H9 (cell line): ENCODE data around the gene FBXL19. TPM values are rescaled to one million over a fixed set of nuclear protein-coding genes. Genes with fewer than 3 reads are reported as not detected.

Source experiments
- DNase-seq: peaks from one replicate; pipeline ENCODE4 v3.0.0-alpha.2; 2017
- H2AFZ ChIP-seq: one replicate; pipeline ENCODE4 v1.6.1; 2013; ENCODE audit warnings: mild to moderate bottlenecking, low read length, control low read depth, moderate library complexity
- H2AK5ac ChIP-seq: 2 replicates; pipeline ENCODE4 v1.6.1; 2013; ENCODE audit warnings: low read length, control low read depth, mixed read lengths; ENCODE audit not compliant: insufficient read length
- H2BK120ac ChIP-seq: one replicate; pipeline ENCODE4 v1.6.1; 2013; ENCODE audit warnings: low read depth, mild to moderate bottlenecking, low read length, control low read depth, inconsistent platforms; ENCODE audit not compliant: poor library complexity, severe bottlenecking
- H2BK12ac ChIP-seq: 2 replicates; pipeline ENCODE4 v1.6.1; 2013; ENCODE audit warnings: low read length, control low read depth, mixed read lengths, low read depth; ENCODE audit not compliant: insufficient read length
- H2BK15ac ChIP-seq: 2 replicates; pipeline ENCODE4 v1.6.1; 2013; ENCODE audit warnings: low read depth, low read length, control low read depth
- H2BK20ac ChIP-seq: one replicate; pipeline ENCODE4 v1.6.1; 2013; ENCODE audit warnings: low read depth, mild to moderate bottlenecking, low read length, control low read depth, inconsistent platforms; ENCODE audit not compliant: poor library complexity, severe bottlenecking
- H2BK5ac ChIP-seq: 2 replicates; pipeline ENCODE4 v1.6.1; 2013; ENCODE audit warnings: low read length, control low read depth, mixed read lengths; ENCODE audit not compliant: insufficient read length
- H3K14ac ChIP-seq: 2 replicates; pipeline ENCODE4 v1.6.1; 2013; ENCODE audit warnings: low read length, control low read depth; ENCODE audit not compliant: insufficient read depth
- H3K18ac ChIP-seq: 2 replicates; pipeline ENCODE4 v1.6.1; 2013; ENCODE audit warnings: low read depth, mild to moderate bottlenecking, mixed read lengths, low read length, control low read depth; ENCODE audit not compliant: insufficient read length
- H3K23ac ChIP-seq: 2 replicates; pipeline ENCODE4 v1.6.1; 2013; ENCODE audit warnings: low read length, control low read depth, mixed read lengths, low read depth; ENCODE audit not compliant: insufficient read length
- H3K23me2 ChIP-seq: 2 replicates; pipeline ENCODE4 v1.6.1; 2013; ENCODE audit warnings: low read depth, mild to moderate bottlenecking, mixed read lengths, low read length, control low read depth; ENCODE audit not compliant: insufficient read length, poor library complexity, severe bottlenecking
- H3K27ac ChIP-seq: 2 replicates; pipeline ENCODE4 v1.5.1; 2013; ENCODE audit warnings: low read length, control low read depth, mixed read lengths, low read depth; ENCODE audit not compliant: insufficient read length
- H3K27me3 ChIP-seq: 2 replicates; pipeline ENCODE4 v1.6.1; 2013; ENCODE audit warnings: low read length, control low read depth, inconsistent platforms; ENCODE audit not compliant: insufficient read depth
- H3K4ac ChIP-seq: 2 replicates; pipeline ENCODE4 v1.6.1; 2013; ENCODE audit warnings: low read depth, mild to moderate bottlenecking, control low read depth, inconsistent platforms, low read length, moderate library complexity
- H3K4me1 ChIP-seq: 2 replicates; pipeline ENCODE4 v1.6.1; 2013; ENCODE audit warnings: low read length, control low read depth, inconsistent platforms; ENCODE audit not compliant: insufficient read depth
- H3K4me2 ChIP-seq: 2 replicates; pipeline ENCODE4 v1.6.1; 2013; ENCODE audit warnings: low read length, control low read depth, mixed read lengths; ENCODE audit not compliant: insufficient read length, insufficient read depth
- H3K56ac ChIP-seq: 2 replicates; pipeline ENCODE4 v1.6.1; 2013; ENCODE audit warnings: low read depth, mild to moderate bottlenecking, mixed read lengths, low read length, control low read depth; ENCODE audit not compliant: insufficient read length
- H3K79me1 ChIP-seq: 2 replicates; pipeline ENCODE4 v1.6.1; 2013; ENCODE audit warnings: low read depth, mild to moderate bottlenecking, moderate library complexity, low read length, control low read depth, inconsistent platforms; ENCODE audit not compliant: insufficient read depth, poor library complexity, severe bottlenecking
- H3K79me2 ChIP-seq: 2 replicates; pipeline ENCODE4 v1.6.1; 2013; ENCODE audit warnings: low read length, control low read depth, inconsistent platforms; ENCODE audit not compliant: insufficient read depth
- H3K9ac ChIP-seq: 2 replicates; pipeline ENCODE4 v1.6.1; 2013; ENCODE audit warnings: low read length, control low read depth, mixed read lengths; ENCODE audit not compliant: insufficient read length; ENCODE audit errors: extremely low read depth
- H3K9me3 ChIP-seq: one replicate; pipeline ENCODE4 v1.6.1; 2013; ENCODE audit warnings: low read depth, low read length, inconsistent platforms; ENCODE audit not compliant: control insufficient read depth
- H3T11ph ChIP-seq: one replicate; pipeline ENCODE4 v1.6.1; 2013; ENCODE audit warnings: mild to moderate bottlenecking, low read length, control low read depth, inconsistent platforms
- H4K20me1 ChIP-seq: one replicate; pipeline ENCODE4 v1.6.1; 2013; ENCODE audit not compliant: control insufficient read depth, insufficient read length, insufficient read depth
- H4K5ac ChIP-seq: 2 replicates; pipeline ENCODE4 v1.6.1; 2013; ENCODE audit warnings: low read depth, mild to moderate bottlenecking, mixed read lengths, low read length, control low read depth; ENCODE audit not compliant: insufficient read length
- H4K8ac ChIP-seq: replicated peaks from 2 replicates; pipeline ENCODE4 v1.6.1; 2013; ENCODE audit warnings: low read length, control low read depth, mixed read lengths, low read depth; ENCODE audit not compliant: insufficient read length
- H4K91ac ChIP-seq: 2 replicates; pipeline ENCODE4 v1.6.1; 2013; ENCODE audit warnings: low read depth, mild to moderate bottlenecking, moderate library complexity, mixed read lengths, low read length, control low read depth; ENCODE audit not compliant: insufficient read length
- H3K27ac Mint-ChIP-seq, 3 experiments: 2 replicates in 2 of 3; 3 replicates in 1 of 3; pipeline ENCODE4 v1.8.0; 2020 to 2021; ENCODE audit warnings: mixed read lengths in 3 of 3, mild to moderate bottlenecking in 1 of 3, moderate library complexity in 1 of 3
- H3K27me3 Mint-ChIP-seq: 2 replicates; pipeline ENCODE4 v1.8.0; 2021; ENCODE audit warnings: low read depth, mild to moderate bottlenecking, moderate library complexity, mixed read lengths
- H3K36me3 Mint-ChIP-seq, 3 experiments: 2 replicates in 2 of 3; 3 replicates in 1 of 3; pipeline ENCODE4 v1.8.0; 2020 to 2021; ENCODE audit warnings: low read depth in 3 of 3, mixed read lengths in 3 of 3; ENCODE audit not compliant: insufficient read depth in 1 of 3
- H3K4me1 Mint-ChIP-seq, 2 experiments: 2 replicates each; pipeline ENCODE4 v1.8.0; 2020; ENCODE audit warnings: mixed read lengths in 2 of 2
- H3K4me3 Mint-ChIP-seq, 2 experiments: 2 replicates in 1 of 2; 3 replicates in 1 of 2; pipeline ENCODE4 v1.8.0; 2020 to 2021; ENCODE audit warnings: mild to moderate bottlenecking in 2 of 2, mixed read lengths in 2 of 2, moderate library complexity in 1 of 2
- H3K9me3 Mint-ChIP-seq, 2 experiments: 2 replicates in 1 of 2; 3 replicates in 1 of 2; pipeline ENCODE4 v1.8.0; 2020; ENCODE audit warnings: mild to moderate bottlenecking in 2 of 2, mixed read lengths in 2 of 2, moderate library complexity in 1 of 2
- CTCF ChIP-seq: fragments of 200-600 bp; sonication (generic); conservative IDR thresholded peaks from 3 replicates; pipeline ENCODE4 v1.8.0; 2021; ENCODE audit warnings: antibody characterized with exemption, mild to moderate bottlenecking
- WGBS: extraction: QIAGEN DNeasy Blood & Tissue Kit; methylation state at CpG from one replicate; pipeline ENCODE4 v1.1.7; 2013; ENCODE audit warnings: missing lambda C conversion rate, low lambda C conversion rate, mixed read lengths; ENCODE audit not compliant: insufficient read length; ENCODE audit errors: extremely low coverage; 5-methylcytosine and 5-hydroxymethylcytosine counted together
- total RNA-seq: library from RNA; stranded (reverse); gene quantifications from 2 replicates; pipeline ENCODE4 v1.2.1, GENCODE V29; 2021

Gene FBXL19
- total RNA-seq, 1 experiment from 2014 or later, result 66.8 TPM

DNA sequence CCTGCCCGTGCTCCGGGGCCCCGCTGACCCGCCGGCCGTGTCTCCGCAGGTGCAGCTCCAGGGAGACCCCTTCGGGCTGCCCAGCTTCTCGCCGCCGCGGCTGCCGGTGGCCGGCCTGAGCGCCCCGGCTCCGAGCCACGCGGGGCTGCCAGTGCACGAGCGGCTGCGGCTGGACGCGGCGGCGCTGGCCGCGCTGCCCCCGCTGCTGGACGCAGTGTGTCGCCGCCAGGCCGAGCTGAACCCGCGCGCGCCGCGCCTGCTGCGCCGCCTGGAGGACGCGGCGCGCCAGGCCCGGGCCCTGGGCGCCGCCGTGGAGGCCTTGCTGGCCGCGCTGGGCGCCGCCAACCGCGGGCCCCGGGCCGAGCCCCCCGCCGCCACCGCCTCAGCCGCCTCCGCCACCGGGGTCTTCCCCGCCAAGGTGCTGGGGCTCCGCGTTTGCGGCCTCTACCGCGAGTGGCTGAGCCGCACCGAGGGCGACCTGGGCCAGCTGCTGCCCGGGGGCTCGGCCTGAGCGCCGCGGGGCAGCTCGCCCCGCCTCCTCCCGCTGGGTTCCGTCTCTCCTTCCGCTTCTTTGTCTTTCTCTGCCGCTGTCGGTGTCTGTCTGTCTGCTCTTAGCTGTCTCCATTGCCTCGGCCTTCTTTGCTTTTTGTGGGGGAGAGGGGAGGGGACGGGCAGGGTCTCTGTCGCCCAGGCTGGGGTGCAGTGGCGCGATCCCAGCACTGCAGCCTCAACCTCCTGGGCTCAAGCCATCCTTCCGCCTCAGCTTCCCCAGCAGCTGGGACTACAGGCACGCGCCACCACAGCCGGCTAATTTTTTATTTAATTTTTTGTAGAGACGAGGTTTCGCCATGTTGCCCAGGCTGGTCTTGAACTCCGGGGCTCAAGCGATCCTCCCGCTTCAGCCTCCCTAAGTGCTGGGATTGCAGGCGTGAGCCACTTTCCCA is 21.1 kb upstream of the FBXL19 start:
- Mint-ChIP-seq H3K36me3 (no peaks in the 10 kb centered on the region), H3K9me3 (no peaks in the 10 kb centered on the region; a peak in 1 of 5 replicates), H3K27ac (peak overlapping the region in 1 of 3 experiments; percentile 74; a peak in 3 of 7 replicates), H3K27me3 (peaks cover 18% of the 10 kb centered on the region), H3K4me3 (peak overlapping the region; percentile 76 to 86), H3K4me1 (peaks cover 9 to 15% of the 10 kb centered on the region in 2 experiments)
- no peak; the same call in 2 of the 3 replicates for TF ChIP-seq CTCF
- no peaks in the 10 kb centered on the region for H3K9me3 ChIP-seq
- H3K4me1 ChIP-seq, result no peaks in the 10 kb centered on the region; the same call in 1 of the 2 replicates
- H2BK20ac ChIP-seq, result no peak overlapping the region
- H3K4me2 ChIP-seq, result peak overlapping the region; percentile 26
- no peak overlapping the region for H4K8ac ChIP-seq
- H3K27me3 ChIP-seq, result no peaks in the 10 kb centered on the region
- H2BK15ac ChIP-seq, result no peak overlapping the region
- no peak overlapping the region for H3K56ac ChIP-seq
- DNase-seq, result peak; percentile 67
- H3K14ac ChIP-seq, result 0 out of 2 replicates have a peak overlapping the region, but pooled peaks have one; percentile 42
- H3T11ph ChIP-seq, result no peak overlapping the region
- H3K79me1 ChIP-seq, result no peaks in the 10 kb centered on the region
- H3K23ac ChIP-seq, result no peak overlapping the region
- no peak overlapping the region for H2BK120ac ChIP-seq
- no peak overlapping the region for H4K5ac ChIP-seq
- peaks cover 4% of the 10 kb centered on the region for H3K23me2 ChIP-seq
- H4K20me1 ChIP-seq, result peaks cover 2% of the 10 kb centered on the region
- H3K79me2 ChIP-seq, result no peaks in the 10 kb centered on the region
- no peak overlapping the region for H3K4ac ChIP-seq
- H2BK12ac ChIP-seq, result no peak overlapping the region
- no peak overlapping the region for H3K18ac ChIP-seq
- no peak overlapping the region for H2AFZ ChIP-seq
- WGBS, result no CpG with 5 or more reads among the region's 99 CpGs
- no peak overlapping the region for H4K91ac ChIP-seq
- no peak overlapping the region for H3K9ac ChIP-seq
- H3K27ac ChIP-seq, result no peak overlapping the region
- no peak overlapping the region for H2BK5ac ChIP-seq
- H2AK5ac ChIP-seq, result no peak overlapping the region
